Left lung (tissue), 10 donors: ENCODE measurements around the gene SLC23A2. TPM values are rescaled to one million over a fixed set of nuclear protein-coding genes. Genes with fewer than 3 reads are reported as not detected.
"Not testable (repeated sequence)": the region's sequence is repeated elsewhere in the genome, so short reads cannot be mapped to it uniquely, and the experiment has no call there.

ENCODE experiments used
- ATAC-seq: fragments of 200-7000 bp; cut with Tn5 transposase; one replicate; pipeline ENCODE4 v1.9.1; 2020; ENCODE audit warnings: moderate library complexity
- DNase-seq, 4 donors: peaks; one replicate each; pipeline ENCODE4 v3.0.0-alpha.2; 2013 to 2020
- H3K27ac ChIP-seq, 2 donors: fragments of 200-600 bp; sonication (generic) in 1 of 2; one replicate each; pipeline versions ENCODE4 v1.5.0 to v1.8.0; 2020 to 2021
- H3K27me3 ChIP-seq, 2 donors: fragments of 200-600 bp; sonication (generic) in 1 of 2; one replicate each; pipeline versions ENCODE4 v1.5.0 to v1.8.0; 2020 to 2021
- H3K36me3 ChIP-seq, 2 donors: fragments of 200-600 bp; sonication (generic) in 1 of 2; one replicate each; pipeline versions ENCODE4 v1.5.0 to v1.8.0; 2020 to 2021
- H3K4me1 ChIP-seq, 2 donors: fragments of 200-600 bp; one replicate each; pipeline ENCODE4 v1.8.0; 2021
- H3K4me3 ChIP-seq, 2 donors: fragments of 200-600 bp; sonication (generic) in 1 of 2; one replicate each; pipeline versions ENCODE4 v1.5.0 to v1.8.0; 2020 to 2021; ENCODE audit warnings: mild to moderate bottlenecking in 1 of 2
- H3K9me3 ChIP-seq, 2 donors: fragments of 200-600 bp; sonication (generic) in 1 of 2; one replicate each; pipeline versions ENCODE4 v1.5.0 to v1.8.0; 2020 to 2021
- CTCF ChIP-seq, 2 donors: fragments of 200-600 bp; sonication (generic) in 1 of 2; IDR thresholded peaks; one replicate each; pipeline versions ENCODE4 v1.5.0 to v1.8.0; 2021; ENCODE audit warnings: antibody characterized with exemption in 2 of 2
- intact Hi-C, 2 donors: fragments of 100-400 bp; cut with DNase I; formaldehyde crosslinking; loops; one replicate each; pipeline versions ENCODE4 v1.11.2 to v1.14.2; 2022
- polyA plus RNA-seq, 6 donors: library from polyadenylated mRNA; unstranded; fragments of 120-200 nt; gene quantifications; one replicate each; pipeline ENCODE4 v1.2.1, GENCODE V29; 2013; ENCODE audit not compliant: insufficient read length in 6 of 6
- total RNA-seq, 2 donors: library from RNA; stranded (reverse); fragmentation: NEBNext Ultra II Directional; extraction: Animal tissue kit (Norgen Biotek cat#: 25700); gene quantifications; one replicate each; pipeline ENCODE4 v1.2.1, GENCODE V29; 2021
- donor health status: DM: no; HTN: yes; CAD: no.
- donor health status: DM: no; HTN: no; CAD: no.

Gene SLC23A2
- total and polyA plus RNA-seq, 8 donors = 15.8 to 27.1 (median 25.9) TPM

GRCh38 chr20:4922186-4922585 lies 79.1 kb downstream of the SLC23A2 start:
- Histone ChIP-seq H3K27me3 (no peaks in the 10 kb centered on the region), H3K4me3 (no peak overlapping the region)
- intact Hi-C loops = no loop called here

GRCh38 chr20:4921271-4921670 lies 80.0 kb downstream of the SLC23A2 start:
- DNase-seq, H3K27me3 ChIP-seq, H3K4me1 ChIP-seq, H3K36me3 ChIP-seq, H3K9me3 ChIP-seq, H3K4me3 ChIP-seq, ATAC-seq, intact Hi-C loops, H3K27ac ChIP-seq: not testable (repeated sequence)

More at GRCh38 chr20:4922186-4922585, 79.1 kb downstream of the SLC23A2 start:
- ATAC-seq (no peak), DNase-seq (no peak)
- Histone ChIP-seq H3K36me3 (no peaks in the 10 kb centered on the region), H3K27ac (no peak overlapping the region), H3K4me1 (peaks cover 0 to 4% of the 10 kb centered on the region in 2 donors), H3K9me3 (no peaks in the 10 kb centered on the region)
- no peak for TF ChIP-seq CTCF (IDR thresholded peaks at IDR 0.05)

GRCh38 chr20:4920655-4921054 lies 80.7 kb downstream of the SLC23A2 start:
- intact Hi-C loops = no loop called here
- no peaks in the 10 kb centered on the region for H3K9me3 ChIP-seq
- H3K4me3 ChIP-seq = no peak overlapping the region
- no peak overlapping the region for H3K27ac ChIP-seq
- no peak for TF ChIP-seq CTCF (IDR thresholded peaks at IDR 0.05)
- ATAC-seq (no peak), DNase-seq (no peak)
- H3K4me1 ChIP-seq = peaks cover 0 to 4% of the 10 kb centered on the region in 2 donors
- no peaks in the 10 kb centered on the region for H3K36me3 ChIP-seq
- no peaks in the 10 kb centered on the region for H3K27me3 ChIP-seq

- H3K4me3 ChIP-seq = no peak overlapping the region
- no peak for DNase-seq
- peaks cover 0 to 4% of the 10 kb centered on the region in 2 donors for H3K4me1 ChIP-seq
- TF ChIP-seq CTCF (IDR thresholded peaks at IDR 0.05) = no peak
- no peaks in the 10 kb centered on the region for H3K9me3 ChIP-seq
- no peak overlapping the region for H3K27ac ChIP-seq
- H3K27me3 ChIP-seq = no peaks in the 10 kb centered on the region
- no peak for ATAC-seq
- intact Hi-C loops = no loop called here
- H3K36me3 ChIP-seq = no peaks in the 10 kb centered on the region
These were observed 81.2 kb downstream of the SLC23A2 start for GRCh38 chr20:4920131-4920530.

- no peak for DNase-seq
- intact Hi-C loops = no loop called here
- Histone ChIP-seq H3K36me3 (no peaks in the 10 kb centered on the region), H3K4me1 (peaks cover 0 to 4% of the 10 kb centered on the region in 2 donors), H3K9me3 (no peaks in the 10 kb centered on the region), H3K27ac (no peak overlapping the region), H3K27me3 (no peaks in the 10 kb centered on the region), H3K4me3 (no peak overlapping the region)
- TF ChIP-seq CTCF (IDR thresholded peaks at IDR 0.05) = no peak
- no peak for ATAC-seq
These were observed 82.1 kb downstream of the SLC23A2 start for GRCh38 chr20:4919047-4919704.

GRCh38 chr20:4918473-4918872 lies 82.8 kb downstream of the SLC23A2 start:
- Histone ChIP-seq H3K27ac (no peak overlapping the region), H3K4me3 (no peak overlapping the region), H3K27me3 (no peaks in the 10 kb centered on the region), H3K4me1 (peaks cover 0 to 4% of the 10 kb centered on the region in 2 donors), H3K9me3 (no peaks in the 10 kb centered on the region), H3K36me3 (no peaks in the 10 kb centered on the region)
- intact Hi-C loops = no loop called here
- ATAC-seq (no peak), DNase-seq (no peak)
- no peak for TF ChIP-seq CTCF (IDR thresholded peaks at IDR 0.05)
